ENCODE results near the gene ALG12. TPM values are rescaled to one million over a fixed set of nuclear protein-coding genes. Genes with fewer than 3 reads are reported as not detected.
A peak's percentile ranks its signal among the peaks of the same experiment; 100 is the strongest.

ALG12 gene
- total RNA-seq, 2 experiments from 2014 or later: 12.4 to 13.8 TPM

GRCh38 chr22:49900441-49901230, 17.6 kb downstream of the ALG12 start:
- Mint-ChIP-seq H3K4me3 (no peak overlapping the region), H3K27me3 (no peaks in the 10 kb centered on the region), H3K9me3 (peaks cover 9% of the 10 kb centered on the region), H3K27ac (no peak overlapping the region), H3K4me1 (ENCODE audit: low read depth) (peaks cover 2% of the 10 kb centered on the region), H3K36me3 (peaks cover 22% of the 10 kb centered on the region)
- POLR2A ChIA-PET: interaction anchor here (1.0 kb wide), 1 partner anchor 15 kb away, joined by 3 read pairs; no protein-coding TSS in a partner anchor
- DNase-seq: no peak
- CTCF ChIA-PET: no interaction called here
- intact Hi-C loops (cut with micrococcal nuclease): no loop called here

- Mint-ChIP-seq H3K4me3 (no peak overlapping the region), H3K27me3 (no peaks in the 10 kb centered on the region), H3K27ac (no peak overlapping the region), H3K4me1 (ENCODE audit: low read depth) (peaks cover 2% of the 10 kb centered on the region), H3K9me3 (peaks cover 9% of the 10 kb centered on the region), H3K36me3 (peaks cover 22% of the 10 kb centered on the region)
- no peak for DNase-seq
- POLR2A ChIA-PET: interaction anchor here (1.0 kb wide), 1 partner anchor 17 kb away, joined by 3 read pairs; no protein-coding TSS in a partner anchor
- CTCF ChIA-PET: no interaction called here
- intact Hi-C loops (cut with micrococcal nuclease): no loop called here
Observed at GRCh38 chr22:49899530-49899929, 18.7 kb downstream of the ALG12 start.

DNA sequence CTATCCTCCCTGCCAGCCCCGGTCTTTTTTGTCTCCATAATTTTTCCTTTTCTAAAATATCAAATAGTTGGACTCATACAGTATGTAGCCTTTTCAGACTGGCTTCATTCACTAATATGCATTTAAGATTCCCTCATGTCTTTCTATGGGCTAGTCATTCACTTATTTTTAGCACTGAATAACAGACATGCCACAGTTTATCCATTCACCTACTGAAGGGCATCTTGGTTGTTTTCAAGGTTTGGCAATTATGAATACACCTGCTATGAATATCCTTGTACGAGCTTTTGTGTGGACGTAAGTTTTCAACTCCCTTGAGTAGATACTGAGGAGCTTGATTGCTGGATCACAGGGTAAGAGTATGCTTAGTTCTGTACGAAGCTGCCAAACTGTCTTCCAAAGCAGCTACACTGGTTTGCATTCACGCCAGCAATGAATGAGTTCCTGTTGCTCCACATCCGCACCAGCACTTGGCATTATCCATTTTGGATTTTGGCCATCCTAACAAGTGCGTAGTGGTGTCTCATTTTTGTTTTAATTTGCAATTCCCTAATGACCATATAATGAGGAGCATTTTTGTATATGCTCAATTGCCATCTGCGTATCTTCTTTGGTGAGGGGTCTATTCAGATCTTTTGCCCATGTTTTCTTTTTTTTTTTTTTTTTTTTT, 21.1 kb downstream of the ALG12 start:
- Mint-ChIP-seq H3K9me3 (peaks cover 9% of the 10 kb centered on the region), H3K4me1 (ENCODE audit: low read depth) (peaks cover 2% of the 10 kb centered on the region), H3K36me3 (peaks cover 28% of the 10 kb centered on the region), H3K27me3 (no peaks in the 10 kb centered on the region), H3K27ac (no peak overlapping the region), H3K4me3 (no peak overlapping the region)
- intact Hi-C loops (cut with micrococcal nuclease): no loop called here
- no peak for DNase-seq
- ChIA-PET POLR2A (no interaction called here), CTCF (no interaction called here)

DNA sequence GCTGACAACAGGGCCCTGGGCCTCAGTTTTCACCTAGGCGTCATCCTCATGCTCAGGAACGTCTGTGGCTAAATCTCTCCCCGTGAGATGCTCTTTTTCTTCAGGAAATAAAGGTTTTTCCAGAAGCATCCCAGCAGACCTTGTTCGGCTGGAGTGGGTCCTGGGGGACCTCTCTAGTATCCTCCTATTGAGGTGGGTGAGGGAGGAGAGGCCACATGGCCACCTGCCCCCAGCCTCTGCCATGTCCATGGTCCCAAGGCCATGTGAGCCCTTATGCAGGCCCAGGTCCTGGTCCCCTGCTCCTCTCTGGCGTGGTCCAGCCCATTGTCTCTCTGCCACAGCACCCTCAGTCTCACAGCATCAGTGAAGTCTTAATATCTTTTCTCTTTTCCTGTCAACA, 22.0 kb downstream of the ALG12 start:
- no peak overlapping the region for H3K27ac Mint-ChIP-seq
- intact Hi-C loops (cut with micrococcal nuclease): no loop called here
- DNase-seq: no peak
- H3K4me1 Mint-ChIP-seq (ENCODE audit: low read depth): peaks cover 2% of the 10 kb centered on the region
- POLR2A ChIA-PET: no interaction called here
- H3K9me3 Mint-ChIP-seq: no peaks in the 10 kb centered on the region
- H3K27me3 Mint-ChIP-seq: no peaks in the 10 kb centered on the region
- CTCF ChIA-PET: no interaction called here
- peaks cover 25% of the 10 kb centered on the region for H3K36me3 Mint-ChIP-seq
- H3K4me3 Mint-ChIP-seq: no peak overlapping the region

- intact Hi-C loops (cut with micrococcal nuclease): no loop called here
- ChIA-PET POLR2A (no interaction called here), CTCF (interaction anchor here (1.1 kb wide), 1 partner anchor 127 kb away, joined by 3 read pairs; no protein-coding TSS in a partner anchor)
- Mint-ChIP-seq H3K27me3 (no peaks in the 10 kb centered on the region), H3K27ac (no peak overlapping the region), H3K4me3 (no peak overlapping the region), H3K4me1 (ENCODE audit: low read depth) (peaks cover 1% of the 10 kb centered on the region), H3K36me3 (peaks cover 22% of the 10 kb centered on the region), H3K9me3 (no peaks in the 10 kb centered on the region)
- no peak for DNase-seq
Observed at GRCh38 chr22:49894322-49895054, 23.8 kb downstream of the ALG12 start.

- intact Hi-C loops (cut with micrococcal nuclease): no loop called here
- ChIA-PET CTCF (interaction anchor here (1.1 kb wide), 1 partner anchor 126 kb away, joined by 3 read pairs; no protein-coding TSS in a partner anchor), POLR2A (no interaction called here)
- Mint-ChIP-seq H3K27me3 (no peaks in the 10 kb centered on the region), H3K4me3 (no peak overlapping the region), H3K36me3 (peaks cover 30% of the 10 kb centered on the region), H3K27ac (no peak overlapping the region), H3K4me1 (ENCODE audit: low read depth) (no peaks in the 10 kb centered on the region), H3K9me3 (no peaks in the 10 kb centered on the region)
- no peak for DNase-seq
Observed at GRCh38 chr22:49893025-49893424, 25.2 kb downstream of the ALG12 start.

GRCh38 chr22:49892226-49892899, 25.9 kb downstream of the ALG12 start:
- intact Hi-C loops (cut with micrococcal nuclease): no loop called here
- H3K9me3 Mint-ChIP-seq: no peaks in the 10 kb centered on the region
- no peaks in the 10 kb centered on the region for H3K4me1 Mint-ChIP-seq (ENCODE audit: low read depth)
- peaks cover 33% of the 10 kb centered on the region for H3K36me3 Mint-ChIP-seq
- H3K27ac Mint-ChIP-seq: no peak overlapping the region
- no peak overlapping the region for H3K4me3 Mint-ChIP-seq
- CTCF ChIA-PET: no interaction called here
- no peaks in the 10 kb centered on the region for H3K27me3 Mint-ChIP-seq
- no peak for DNase-seq
- POLR2A ChIA-PET: no interaction called here

- H3K36me3 Mint-ChIP-seq: peaks cover 56% of the 10 kb centered on the region
- CTCF ChIA-PET: interaction anchor here (0.8 kb wide), 1 partner anchor 104 kb away, joined by 3 read pairs; no protein-coding TSS in a partner anchor
- H3K27me3 Mint-ChIP-seq: no peaks in the 10 kb centered on the region
- DNase-seq: no peak
- H3K4me3 Mint-ChIP-seq: no peak overlapping the region
- no peaks in the 10 kb centered on the region for H3K9me3 Mint-ChIP-seq
- H3K4me1 Mint-ChIP-seq (ENCODE audit: low read depth): no peaks in the 10 kb centered on the region
- no peak overlapping the region for H3K27ac Mint-ChIP-seq
- intact Hi-C loops (cut with micrococcal nuclease): no loop called here
- POLR2A ChIA-PET: no interaction called here
Observed at GRCh38 chr22:49889071-49889470, 29.2 kb downstream of the ALG12 start.

- no peak overlapping the region for H3K27ac Mint-ChIP-seq
- H3K9me3 Mint-ChIP-seq: no peaks in the 10 kb centered on the region
- ChIA-PET CTCF (interaction anchor here (1.0 to 1.4 kb wide), 3 partner anchors 18 to 143 kb away, joined by 4 to 5 read pairs (median 4); no protein-coding TSS in a partner anchor), POLR2A (no interaction called here)
- DNase-seq: no peak
- H3K27me3 Mint-ChIP-seq: no peaks in the 10 kb centered on the region
- H3K4me3 Mint-ChIP-seq: no peak overlapping the region
- peaks cover 56% of the 10 kb centered on the region for H3K36me3 Mint-ChIP-seq
- peaks cover 1% of the 10 kb centered on the region for H3K4me1 Mint-ChIP-seq (ENCODE audit: low read depth)
- intact Hi-C loops (cut with micrococcal nuclease): no loop called here
Observed at GRCh38 chr22:49887702-49888101, 30.5 kb downstream of the ALG12 start.

GRCh38 chr22:49887064-49887451, 31.2 kb downstream of the ALG12 start:
- intact Hi-C loops (cut with micrococcal nuclease): no loop called here

DNA sequence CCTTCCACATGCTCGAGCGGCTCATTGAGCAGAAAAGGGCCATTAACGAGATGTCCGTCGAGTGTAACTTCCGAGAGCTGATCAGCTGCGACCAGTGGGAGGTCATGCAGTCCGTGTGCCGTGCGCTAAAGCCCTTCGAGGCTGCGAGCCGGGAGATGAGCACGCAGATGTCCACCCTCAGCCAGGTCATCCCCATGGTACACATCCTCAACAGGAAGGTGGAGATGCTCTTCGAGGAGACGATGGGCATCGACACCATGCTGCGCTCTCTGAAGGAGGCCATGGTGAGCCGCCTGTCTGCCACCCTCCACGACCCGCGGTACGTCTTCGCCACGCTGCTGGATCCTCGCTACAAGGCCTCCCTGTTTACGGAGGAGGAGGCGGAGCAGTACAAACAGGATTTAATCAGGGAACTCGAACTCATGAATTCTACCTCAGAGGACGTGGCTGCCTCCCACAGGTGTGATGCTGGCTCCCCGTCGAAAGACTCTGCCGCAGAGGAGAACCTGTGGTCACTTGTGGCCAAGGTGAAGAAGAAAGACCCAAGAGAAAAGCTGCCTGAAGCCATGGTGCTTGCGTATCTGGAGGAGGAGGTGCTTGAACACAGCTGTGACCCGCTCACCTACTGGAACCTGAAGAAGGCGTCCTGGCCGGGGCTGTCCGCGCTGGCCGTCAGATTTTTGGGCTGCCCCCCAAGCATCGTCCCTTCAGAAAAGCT, 31.7 kb downstream of the ALG12 start:
- no peaks in the 10 kb centered on the region for H3K9me3 Mint-ChIP-seq
- H3K36me3 Mint-ChIP-seq: peaks cover 51% of the 10 kb centered on the region
- H3K4me3 Mint-ChIP-seq: no peak overlapping the region
- DNase-seq: peak; percentile 4
- no peak overlapping the region for H3K27ac Mint-ChIP-seq
- H3K4me1 Mint-ChIP-seq (ENCODE audit: low read depth): peaks cover 10% of the 10 kb centered on the region
- intact Hi-C loops (cut with micrococcal nuclease): no loop called here
- ChIA-PET POLR2A (no interaction called here), CTCF (interaction anchor here (1.0 to 1.4 kb wide), 3 partner anchors 17 to 144 kb away, joined by 4 to 5 read pairs (median 4); no protein-coding TSS in a partner anchor)
- no peaks in the 10 kb centered on the region for H3K27me3 Mint-ChIP-seq

More at GRCh38 chr22:49887064-49887451, 31.2 kb downstream of the ALG12 start:
- H3K4me3 Mint-ChIP-seq: no peak overlapping the region
- no peaks in the 10 kb centered on the region for H3K9me3 Mint-ChIP-seq
- DNase-seq: no peak
- POLR2A ChIA-PET: no interaction called here
- H3K27me3 Mint-ChIP-seq: no peaks in the 10 kb centered on the region
- H3K36me3 Mint-ChIP-seq: peaks cover 53% of the 10 kb centered on the region
- peaks cover 5% of the 10 kb centered on the region for H3K4me1 Mint-ChIP-seq (ENCODE audit: low read depth)
- CTCF ChIA-PET: interaction anchor here (1.0 to 1.4 kb wide), 3 partner anchors 17 to 143 kb away, joined by 4 to 5 read pairs (median 4); no protein-coding TSS in a partner anchor
- H3K27ac Mint-ChIP-seq: no peak overlapping the region
